HG03025 (cell line): ENCODE results near the gene ZNF287.
"Not testable (repeated sequence)": the region's sequence is repeated elsewhere in the genome, so short reads cannot be mapped to it uniquely, and the experiment has no call there.

Experiments
- ATAC-seq: cut with Tn5 transposase; IDR thresholded peaks from one replicate; pipeline ENCODE4 v1.9.1; 2021; ENCODE audit warnings: mild to moderate bottlenecking, moderate library complexity; ENCODE audit not compliant: unreplicated experiment, low FRiP score

ZNF287 gene

DNA sequence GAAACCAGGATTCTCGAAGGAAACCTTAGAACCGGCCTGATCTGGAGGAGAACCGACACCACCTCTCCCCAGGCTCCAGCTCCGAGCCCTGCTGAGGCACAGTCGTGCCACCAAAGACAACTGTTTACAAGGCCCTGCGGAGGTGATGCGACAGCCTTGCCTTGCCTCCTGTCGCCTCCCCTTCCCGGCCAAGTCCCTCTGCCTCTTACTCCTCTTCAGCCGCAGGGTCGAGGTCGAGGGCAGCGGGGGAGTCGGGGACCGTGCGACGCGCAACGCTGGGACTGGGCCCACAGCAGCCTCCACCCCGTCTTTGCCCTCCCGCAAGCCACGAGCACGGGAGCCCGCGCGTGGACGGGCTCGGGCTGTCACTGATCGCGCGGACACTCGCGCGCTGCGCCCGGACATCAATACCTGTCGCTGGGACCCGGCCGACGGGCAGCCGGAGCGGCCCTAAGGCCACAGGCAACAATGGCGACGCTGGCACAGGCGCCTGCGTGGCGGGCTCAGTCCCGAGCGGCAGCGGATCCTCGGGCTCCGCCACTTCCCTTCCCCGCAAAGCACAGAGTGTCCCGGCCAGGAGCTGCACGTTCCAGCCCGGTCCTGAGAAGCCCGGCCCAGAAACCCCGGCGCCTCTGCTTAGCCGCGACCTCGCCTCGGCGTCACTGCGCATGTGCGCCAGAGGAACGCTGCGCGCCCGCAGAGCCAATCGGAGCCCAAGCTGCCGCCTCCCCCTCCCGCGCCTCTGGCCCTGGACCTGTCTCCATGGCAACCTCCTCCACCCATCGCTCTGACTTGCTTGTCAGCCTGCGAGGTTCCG lies at the start of gene ZNF287:
TSS of gene ZNF287 (minus strand) at position 664 of the 817 bp plus-strand sequence. CDS start 1,473 bp downstream, outside the sequence.
- ATAC-seq, result peak; percentile 91

- ATAC-seq, result no peak
These were observed 48.6 kb upstream of the ZNF287 start for GRCh38 chr17:16617481-16618060.

DNA sequence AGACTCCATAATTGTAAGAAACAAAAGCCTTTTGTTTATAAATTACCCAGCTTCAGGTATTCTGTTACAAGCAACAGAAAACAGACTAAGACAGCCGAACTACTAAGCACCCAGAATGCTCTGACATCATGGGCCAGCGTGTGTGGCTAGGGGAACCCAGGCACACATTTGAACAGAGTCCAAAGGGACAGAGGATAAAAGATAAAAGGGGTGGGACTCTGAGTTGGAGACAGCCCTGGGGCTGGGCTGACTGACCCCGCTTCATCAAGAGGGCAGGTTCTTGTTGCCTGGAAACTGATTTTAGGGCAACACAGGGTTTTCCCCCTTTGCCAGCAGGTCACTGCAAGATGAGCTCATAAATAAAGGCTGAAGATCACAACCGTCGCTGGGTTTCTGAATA lies 30.5 kb upstream of the ZNF287 start:
- no peak for ATAC-seq

DNA sequence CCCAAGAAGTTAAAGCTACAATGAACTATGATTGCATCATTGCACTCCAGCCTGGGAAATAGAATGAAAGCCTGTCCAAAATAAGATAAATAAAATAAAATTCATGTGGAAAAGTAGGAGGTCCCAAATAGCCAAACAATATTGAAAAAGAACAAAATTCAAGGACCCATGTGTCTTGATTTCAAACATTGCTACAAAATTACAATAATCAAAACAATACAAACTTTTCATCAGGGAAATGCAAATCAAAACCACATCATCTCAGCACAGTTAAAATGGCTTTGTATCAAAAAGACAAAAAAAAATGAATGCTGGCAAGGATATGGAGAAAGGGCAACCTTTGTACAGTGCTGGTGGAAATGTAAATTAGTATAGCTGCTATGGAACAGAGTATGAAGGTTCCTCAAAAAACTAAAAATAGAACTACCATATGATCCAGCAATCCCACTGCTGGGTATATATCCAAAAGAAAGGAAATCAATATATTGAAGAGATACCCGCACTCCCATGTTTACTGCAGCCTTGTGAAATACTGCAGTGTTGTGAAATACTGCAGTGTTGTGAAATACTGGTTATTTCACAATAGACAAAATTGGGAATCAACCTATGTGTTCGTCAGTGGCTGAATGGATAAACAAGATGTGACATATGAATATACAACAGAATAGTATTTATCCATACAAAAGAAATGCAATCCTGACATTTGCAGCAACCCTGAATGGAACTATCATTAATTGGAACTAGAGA lies 24.5 kb upstream of the ZNF287 start:
- no peak for ATAC-seq

DNA sequence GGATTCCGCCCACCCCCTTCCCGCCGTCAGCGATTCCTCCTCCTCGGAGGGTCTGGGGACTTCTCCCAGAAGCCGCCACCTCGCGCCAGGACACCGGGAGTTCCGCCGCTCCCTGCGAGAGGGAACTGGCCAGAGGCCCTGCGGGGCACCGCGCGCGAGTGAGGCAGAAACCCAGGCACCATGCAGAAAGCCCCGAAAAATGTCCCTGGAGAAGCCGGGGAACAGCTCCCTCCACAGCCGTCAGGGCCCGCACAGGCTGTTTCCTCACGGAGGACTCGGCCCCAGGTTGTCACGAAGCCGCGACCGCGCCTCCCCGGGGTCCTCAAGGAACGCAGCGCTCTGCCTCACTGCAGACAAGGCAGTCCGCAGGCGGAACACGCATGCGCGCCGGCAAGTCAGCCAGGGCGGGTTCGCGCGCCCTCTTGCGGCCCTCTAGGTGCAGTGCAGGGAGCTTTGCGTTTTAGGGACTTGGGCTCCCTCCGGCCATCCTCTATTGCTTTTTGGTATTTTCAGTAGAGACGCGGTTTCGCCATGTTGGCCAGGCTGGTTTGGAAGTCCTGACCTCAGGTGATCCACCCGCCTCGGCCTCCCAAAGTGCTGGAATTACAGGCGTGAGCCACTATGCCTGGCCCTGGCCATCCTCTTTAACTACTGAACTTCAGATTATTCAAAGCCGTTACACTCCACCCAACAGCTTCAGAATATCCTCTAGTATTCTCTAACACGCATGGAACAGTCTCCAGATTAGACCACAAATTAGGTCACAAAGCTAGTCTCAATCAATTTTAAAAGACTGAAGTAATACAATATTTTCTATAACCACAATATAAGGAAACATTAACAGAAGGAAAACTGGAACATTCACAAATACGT lies 20.3 kb upstream of the ZNF287 start:
- ATAC-seq, result peak; percentile 64

DNA sequence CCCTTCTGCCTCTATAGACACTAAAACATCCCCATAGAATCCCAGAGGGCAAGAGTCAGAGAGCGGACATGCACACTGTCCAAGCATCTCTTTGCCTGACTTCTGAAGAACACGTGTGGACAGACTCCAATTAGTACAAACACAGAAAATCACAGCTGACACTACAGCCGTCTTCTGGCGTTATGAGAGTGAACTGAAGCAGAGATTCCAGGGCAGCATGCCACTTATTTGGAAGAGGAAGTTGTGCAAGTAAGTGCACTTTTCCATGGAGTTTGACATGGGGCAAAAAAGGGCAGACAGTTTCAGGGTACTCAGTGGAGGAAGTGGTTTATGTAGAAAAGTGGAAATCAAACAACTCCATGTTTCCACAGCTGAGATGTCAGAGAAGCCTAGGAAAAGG lies 16.8 kb upstream of the ZNF287 start:
- ATAC-seq, result no peak

DNA sequence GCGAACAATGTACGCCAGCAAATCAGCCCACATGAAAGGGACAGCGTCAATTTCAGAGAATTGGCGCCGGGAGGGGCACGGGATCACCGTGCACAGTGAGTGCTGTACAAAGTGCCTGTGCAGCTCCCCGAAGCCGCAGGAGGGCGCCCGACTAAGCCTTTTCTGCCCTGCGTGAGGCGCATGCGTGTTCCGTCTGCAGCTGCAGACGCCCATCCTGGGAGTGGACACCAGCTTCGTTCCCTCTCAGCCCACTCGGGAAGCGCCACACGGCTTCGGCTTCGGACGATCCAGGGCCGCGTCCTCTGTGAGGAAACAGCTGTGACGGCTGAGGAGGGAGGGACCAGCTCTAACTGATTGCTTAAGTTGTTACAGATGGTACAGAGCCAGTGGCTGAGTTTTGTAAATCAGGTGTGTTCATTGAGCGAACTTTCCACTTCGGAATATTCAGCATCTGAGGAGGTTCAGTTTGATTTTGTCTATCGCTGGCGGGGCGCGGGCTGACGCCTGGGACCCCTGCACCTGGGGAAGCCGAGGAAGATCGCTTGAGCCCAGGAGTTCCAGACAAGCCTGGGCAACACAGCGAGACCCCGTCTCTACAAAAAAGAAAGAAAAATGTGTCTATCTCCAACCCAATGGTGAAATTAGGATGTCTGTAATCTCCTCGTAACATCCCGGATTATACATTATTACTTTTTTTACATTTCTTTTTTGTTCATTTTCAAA lies 15.4 kb upstream of the ZNF287 start:
- no peak for ATAC-seq

DNA sequence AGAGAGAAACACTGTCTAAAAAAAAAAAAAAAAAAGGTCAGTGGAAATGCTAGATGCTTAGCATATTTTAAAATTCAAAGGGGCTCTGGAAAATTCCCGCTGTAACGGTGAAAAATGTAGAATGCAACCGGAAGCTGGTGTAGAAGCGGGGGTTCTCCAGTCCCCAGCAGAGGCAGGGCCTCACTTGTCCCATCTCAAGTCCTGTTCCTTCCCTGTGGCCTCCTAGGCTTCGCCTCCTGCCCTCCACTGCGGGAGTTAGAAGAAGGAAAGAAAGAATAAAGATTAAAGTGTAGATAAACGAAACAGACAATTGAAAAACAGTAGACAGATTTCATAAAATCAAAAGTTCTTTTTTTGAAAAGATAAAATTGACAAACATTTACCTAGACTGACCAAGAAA lies 14.8 kb upstream of the ZNF287 start:
- ATAC-seq, result no peak

GRCh38 chr17:16573466-16573865 lies 4.5 kb upstream of the ZNF287 start:
- ATAC-seq, result no peak

- peak; percentile 37 for ATAC-seq
These were observed 331 bp upstream of the ZNF287 start for GRCh38 chr17:16569358-16569712.

- ATAC-seq, result no peak
These were observed 16.4 kb downstream of the ZNF287 start for GRCh38 chr17:16552637-16553045.

- no peak for ATAC-seq
These were observed 16.9 kb downstream of the ZNF287 start for GRCh38 chr17:16551878-16552636.

DNA sequence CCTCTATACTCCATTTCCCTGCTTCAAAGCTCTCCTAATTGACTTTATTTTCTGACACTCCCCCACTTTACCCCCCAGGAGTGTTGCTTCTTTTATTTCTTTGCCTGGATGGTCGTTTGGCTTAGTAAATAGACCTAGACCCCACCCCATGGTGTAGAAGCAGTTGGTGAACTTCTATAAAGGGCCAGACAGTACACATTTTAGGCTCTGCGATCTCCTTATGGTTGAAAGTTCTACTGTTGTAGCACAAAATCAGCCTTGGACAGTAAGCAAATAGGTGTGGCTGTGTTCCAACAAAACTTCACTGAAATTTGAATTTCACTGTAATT lies 31.9 kb downstream of the ZNF287 start:
- ATAC-seq, result no peak

- no peak for ATAC-seq
These were observed 34.8 kb downstream of the ZNF287 start for GRCh38 chr17:16534236-16534635.

GRCh38 chr17:16529906-16530305 lies 39.1 kb downstream of the ZNF287 start:
- ATAC-seq, result no peak

DNA sequence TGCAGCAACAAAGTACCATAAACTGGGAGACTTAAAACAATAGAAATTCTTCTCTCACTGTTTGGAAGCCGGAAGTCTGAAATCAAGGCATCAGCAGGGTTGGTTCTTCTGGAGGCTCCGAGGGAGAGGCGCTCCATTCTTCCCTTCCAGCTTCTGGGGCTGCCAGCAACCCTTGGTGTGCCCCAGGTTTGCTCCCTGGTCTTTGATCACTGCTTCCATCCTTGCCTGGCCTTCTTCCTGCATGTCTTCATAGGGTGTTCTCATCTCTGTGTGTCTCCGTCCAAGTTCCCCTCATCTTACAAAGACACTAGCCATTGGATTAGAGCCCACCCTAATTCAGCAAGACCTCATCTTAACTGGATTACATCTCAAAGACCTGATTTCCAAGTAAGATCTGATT lies 41.7 kb downstream of the ZNF287 start:
- ATAC-seq, result no peak

DNA sequence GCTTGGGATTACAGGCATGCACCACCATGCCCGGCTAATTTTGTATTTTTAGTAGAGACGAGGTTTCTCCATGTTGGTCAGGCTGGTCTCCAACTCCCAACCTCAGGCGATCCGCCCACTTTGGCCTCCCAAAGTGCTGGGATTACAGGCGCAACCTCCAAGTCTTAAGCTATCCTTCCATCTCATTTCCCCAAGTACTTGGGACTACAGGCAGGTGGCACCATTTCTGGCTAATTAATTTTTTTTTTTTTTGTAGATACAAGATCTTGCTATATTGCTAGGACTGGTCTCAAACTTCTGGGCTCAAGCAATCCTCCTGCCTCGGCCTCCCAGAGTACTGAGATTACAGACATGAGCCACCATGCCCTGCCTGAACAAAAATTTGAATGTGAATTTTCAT lies 43.4 kb downstream of the ZNF287 start:
- not testable (repeated sequence) for ATAC-seq

- no peak for ATAC-seq
These were observed 47.8 kb downstream of the ZNF287 start for GRCh38 chr17:16521070-16521727.

DNA sequence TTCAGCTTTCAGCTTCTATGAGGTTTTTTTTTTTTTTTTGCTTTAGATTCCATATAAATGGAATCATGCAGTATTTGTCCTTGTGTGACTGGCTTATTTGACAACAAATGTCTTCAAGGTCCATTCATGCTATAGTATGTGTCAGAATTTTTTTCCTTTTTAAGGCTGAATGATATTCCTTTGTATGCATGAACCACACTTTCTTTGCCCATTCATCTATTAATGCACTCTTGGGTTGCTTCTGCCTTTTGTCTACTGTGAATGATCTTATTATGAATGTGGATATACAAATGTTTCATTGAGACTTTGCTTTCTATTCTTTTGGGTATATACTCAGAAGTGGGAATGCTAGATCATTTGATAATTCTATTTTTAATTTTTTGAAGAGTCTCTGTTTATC lies 50.0 kb downstream of the ZNF287 start:
- no peak for ATAC-seq
